Neural cell (in vitro differentiated cells): Measurements from ENCODE around the gene CEMIP. TPM values are rescaled to one million over a fixed set of nuclear protein-coding genes. Genes with fewer than 3 reads are reported as not detected.

ENCODE experiments used
- H2AFZ ChIP-seq: fragments of 200-600, 300-800 bp; sonication (generic), shearing (Covaris generic); 2 replicates; pipeline ENCODE4 v1.6.0; 2014; ENCODE audit warnings: low read depth, mild to moderate bottlenecking, antibody characterized with exemption, low read length, moderate library complexity
- H3F3A ChIP-seq: fragments of 200-600 bp; shearing (Covaris generic); 2 replicates; pipeline ENCODE4 v1.6.1; 2016; ENCODE audit warnings: mild to moderate bottlenecking, moderate library complexity, mixed read lengths, antibody characterized with exemption, low read length; ENCODE audit not compliant: insufficient read depth, poor library complexity, severe bottlenecking
- H3K27ac ChIP-seq: fragments of 200-600, 300-800 bp; sonication (generic), shearing (Covaris generic); 2 replicates; pipeline ENCODE4 v1.5.1; 2014; ENCODE audit warnings: mild to moderate bottlenecking, low read length, moderate library complexity
- H3K27me3 ChIP-seq: fragments of 300-800, 200-600 bp; sonication (generic), shearing (Covaris generic); 2 replicates; pipeline ENCODE4 v1.6.0; 2014; ENCODE audit warnings: mild to moderate bottlenecking, low read depth, low read length, moderate library complexity; ENCODE audit not compliant: insufficient read depth
- H3K36me3 ChIP-seq: fragments of 300-800, 200-600 bp; sonication (generic), shearing (Covaris generic); 2 replicates; pipeline ENCODE4 v1.5.1; 2014; ENCODE audit warnings: mild to moderate bottlenecking, antibody characterized with exemption, low read length, moderate library complexity; ENCODE audit not compliant: insufficient read depth
- H3K4me2 ChIP-seq: fragments of 300-800, 200-600 bp; sonication (generic), shearing (Covaris generic); 2 replicates; pipeline ENCODE4 v1.6.0; 2014; ENCODE audit warnings: mild to moderate bottlenecking, low read length
- H3K4me3 ChIP-seq: fragments of 300-800, 200-600 bp; sonication (generic), shearing (Covaris generic); 2 replicates; pipeline ENCODE4 v1.5.1; 2014; ENCODE audit warnings: mild to moderate bottlenecking, low read length, moderate library complexity
- H3K79me2 ChIP-seq: fragments of 200-600 bp; shearing (Covaris generic); replicated peaks from 2 replicates; pipeline ENCODE4 v1.6.0; 2014; ENCODE audit warnings: mild to moderate bottlenecking, low read length, moderate library complexity; ENCODE audit not compliant: insufficient read depth
- H3K9ac ChIP-seq: fragments of 300-800, 200-600 bp; sonication (generic), shearing (Covaris generic); 2 replicates; pipeline ENCODE4 v1.6.1; 2016; ENCODE audit warnings: mild to moderate bottlenecking, low read length, mixed read lengths
- H3K9me2 ChIP-seq: fragments of 200-600 bp; shearing (Covaris generic); 2 replicates; pipeline ENCODE4 v1.6.1; 2016; ENCODE audit warnings: mild to moderate bottlenecking, low read length, mixed read lengths; ENCODE audit not compliant: insufficient read depth
- H3K9me3 ChIP-seq: fragments of 200-600, 300-800 bp; sonication (generic), shearing (Covaris generic); 2 replicates; pipeline ENCODE4 v1.6.1; 2016; ENCODE audit warnings: mild to moderate bottlenecking, mixed run types, low read length, moderate library complexity, mixed read lengths
- H4K20me1 ChIP-seq: fragments of 200-600 bp; shearing (Covaris generic); 2 replicates; pipeline ENCODE4 v1.6.1; 2016; ENCODE audit warnings: mild to moderate bottlenecking, mixed run types; ENCODE audit not compliant: insufficient read depth
- CTCF ChIP-seq: fragments of 450-650 bp; IDR thresholded peaks from 2 replicates; pipeline ENCODE4 v1.5.1; 2014; ENCODE audit warnings: antibody characterized with exemption, mild to moderate bottlenecking, moderate library complexity; ENCODE audit not compliant: poor library complexity, severe bottlenecking
- EP300 ChIP-seq: fragments of 450-650 bp; conservative IDR thresholded peaks from 2 replicates; pipeline ENCODE4 v1.6.1; 2014; ENCODE audit warnings: antibody characterized with exemption, mild to moderate bottlenecking, moderate library complexity; ENCODE audit not compliant: poor library complexity, severe bottlenecking
- EZH2 ChIP-seq: fragments of 200-600, 300-800 bp; shearing (Covaris generic), sonication (generic); IDR thresholded peaks from 2 replicates; pipeline ENCODE4 v1.6.1; 2014; ENCODE audit warnings: antibody characterized with exemption, low read length, borderline replicate concordance, mild to moderate bottlenecking; ENCODE audit not compliant: insufficient read depth, poor library complexity, severe bottlenecking
- MXI1 ChIP-seq: fragments of 450-650 bp; conservative IDR thresholded peaks from 2 replicates; pipeline ENCODE4 v1.6.1; 2014; ENCODE audit warnings: antibody characterized with exemption, mild to moderate bottlenecking; ENCODE audit not compliant: poor library complexity, severe bottlenecking
- POLR2AphosphoS5 ChIP-seq: IDR thresholded peaks from 2 replicates; pipeline ENCODE4 v1.6.1; 2012
- RAD21 ChIP-seq: fragments of 450-650 bp; conservative IDR thresholded peaks from 2 replicates; pipeline ENCODE4 v1.6.1; 2014; ENCODE audit warnings: antibody characterized with exemption, mild to moderate bottlenecking, moderate library complexity
- REST ChIP-seq: IDR thresholded peaks from 2 replicates; pipeline ENCODE4 v1.6.1; 2012; ENCODE audit warnings: borderline replicate concordance
- SMC3 ChIP-seq: fragments of 450-650 bp; conservative IDR thresholded peaks from 2 replicates; pipeline ENCODE4 v1.6.1; 2014; ENCODE audit warnings: antibody characterized with exemption, mild to moderate bottlenecking, moderate library complexity; ENCODE audit not compliant: poor library complexity
- TAF1 ChIP-seq: IDR thresholded peaks from 2 replicates; pipeline ENCODE4 v1.6.1; 2012; ENCODE audit warnings: low read depth
- polyA plus RNA-seq: library from polyadenylated mRNA; depleted of rRNA; stranded (reverse); fragments of >200 nt; gene quantifications from 2 replicates; pipeline ENCODE4 v1.2.3, GENCODE V29; 2014

Gene CEMIP
- polyA plus RNA-seq, 1 donor from 2014 or later, result 0.04 TPM

- Histone ChIP-seq H3K4me2 (no peak overlapping the region), H3K36me3 (no peaks in the 10 kb centered on the region), H3K27me3 (no peaks in the 10 kb centered on the region), H3K9me3 (no peaks in the 10 kb centered on the region), H3K9ac (no peak overlapping the region), H4K20me1 (no peaks in the 10 kb centered on the region), H3F3A (no peaks in the 10 kb centered on the region), H3K4me3 (no peak overlapping the region), H3K27ac (no peak overlapping the region), H2AFZ (no peak overlapping the region), H3K79me2 (no peaks in the 10 kb centered on the region), H3K9me2 (no peaks in the 10 kb centered on the region)
- TF ChIP-seq MXI1 (no peak), EZH2 (no peak), CTCF (no peak), SMC3 (no peak), POLR2AphosphoS5 (no peak), RAD21 (no peak), REST (no peak), EP300 (no peak), TAF1 (no peak)
These were observed 136.3 kb downstream of the CEMIP start for GRCh38 chr15:80915472-80915871.

DNA sequence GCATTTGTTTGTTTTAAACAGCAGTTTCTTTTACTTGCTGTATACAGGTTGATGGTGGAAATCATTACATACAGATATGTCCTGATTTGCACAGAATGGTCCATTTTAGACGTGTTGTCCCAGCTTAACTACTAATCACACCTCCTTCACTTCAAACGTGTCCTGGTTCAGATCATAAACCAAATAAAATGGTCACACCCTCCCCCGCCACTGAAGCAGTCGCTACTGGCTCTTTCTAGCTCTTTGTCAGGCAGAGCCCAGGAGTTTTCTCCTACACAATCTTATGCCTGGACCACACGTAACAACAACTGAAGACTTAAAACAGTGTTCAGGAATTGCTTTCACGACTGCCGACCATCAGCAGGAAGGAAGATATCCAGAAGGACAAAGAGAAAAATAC, 136.9 kb downstream of the CEMIP start:
- no peaks in the 10 kb centered on the region for H3K79me2 ChIP-seq
- no peak overlapping the region for H3K27ac ChIP-seq
- no peak overlapping the region for H3K4me2 ChIP-seq
- no peak overlapping the region for H3K9ac ChIP-seq
- no peaks in the 10 kb centered on the region for H4K20me1 ChIP-seq
- H3F3A ChIP-seq, result no peaks in the 10 kb centered on the region
- H2AFZ ChIP-seq, result no peak overlapping the region
- no peaks in the 10 kb centered on the region for H3K9me2 ChIP-seq
- H3K4me3 ChIP-seq, result no peak overlapping the region
- H3K27me3 ChIP-seq, result no peaks in the 10 kb centered on the region
- no peak for TF ChIP-seq MXI1
- TF ChIP-seq REST, result no peak
- TF ChIP-seq EP300, result no peak
- TF ChIP-seq TAF1, result no peak
- no peak for TF ChIP-seq EZH2
- no peak for TF ChIP-seq RAD21
- no peak for TF ChIP-seq SMC3
- no peak for TF ChIP-seq POLR2AphosphoS5
- TF ChIP-seq CTCF, result no peak
- H3K36me3 ChIP-seq, result no peaks in the 10 kb centered on the region
- H3K9me3 ChIP-seq, result no peaks in the 10 kb centered on the region
